ENCODE measurements around the gene CBY1.
"Not testable (repeated sequence)": the region's sequence is repeated elsewhere in the genome, so short reads cannot be mapped to it uniquely, and the experiment has no call there.

Gene CBY1

GRCh38 chr22:38613588-38613987, 42.9 kb upstream of the CBY1 start:
- no peak for TF ChIP-seq CTCF (IDR thresholded peaks at IDR 0.05; ENCODE audit: low read depth, low read length)
- no peak for DNase-seq (ENCODE audit: extremely low read depth, low read depth)

- TF ChIP-seq CTCF (IDR thresholded peaks at IDR 0.05; ENCODE audit: low read depth, low read length), result no peak
- no peak for DNase-seq (ENCODE audit: extremely low read depth, low read depth)
Measured at GRCh38 chr22:38614332-38615063, 41.9 kb upstream of the CBY1 start.

GRCh38 chr22:38615064-38615405, 41.4 kb upstream of the CBY1 start:
- DNase-seq (ENCODE audit: extremely low read depth, low read depth), result not testable (repeated sequence)

GRCh38 chr22:38618258-38618657, 38.2 kb upstream of the CBY1 start:
- DNase-seq (ENCODE audit: extremely low read depth, low read depth), result no peak
- no peak for TF ChIP-seq CTCF (IDR thresholded peaks at IDR 0.05; ENCODE audit: low read depth, low read length)

GRCh38 chr22:38618682-38619081, 37.8 kb upstream of the CBY1 start:
- no peak for TF ChIP-seq CTCF (IDR thresholded peaks at IDR 0.05; ENCODE audit: low read depth, low read length)
- no peak for DNase-seq (ENCODE audit: extremely low read depth, low read depth)

- no peak for DNase-seq (ENCODE audit: extremely low read depth, low read depth)
- TF ChIP-seq CTCF (IDR thresholded peaks at IDR 0.05; ENCODE audit: low read depth, low read length), result no peak
Measured at GRCh38 chr22:38623351-38623750, 33.1 kb upstream of the CBY1 start.

GRCh38 chr22:38628444-38628843, 28.0 kb upstream of the CBY1 start:
- TF ChIP-seq CTCF (IDR thresholded peaks at IDR 0.05; ENCODE audit: low read depth, low read length), result no peak
- no peak for DNase-seq (ENCODE audit: extremely low read depth, low read depth)

GRCh38 chr22:38629108-38629507, 27.3 kb upstream of the CBY1 start:
- DNase-seq (ENCODE audit: extremely low read depth, low read depth), result no peak
- TF ChIP-seq CTCF (IDR thresholded peaks at IDR 0.05; ENCODE audit: low read depth, low read length), result no peak
